Measurements from ENCODE around the gene FBXO5. TPM values are rescaled to one million over a fixed set of nuclear protein-coding genes. Genes with fewer than 3 reads are reported as not detected.

Gene FBXO5
- total and polyA plus RNA-seq, 9 of the 15 experiments (the other 6 are each of a cell fraction or from before 2014, with no cell fraction given): 17.8 to 89.3 (median 62.9) TPM

- TF ChIP-seq SNRNP70 (optimal IDR thresholded peaks at IDR 0.05; ENCODE audit: low read depth, low read length): no peak
- no peak for TF ChIP-seq PREB (CRISPR knock-in tag; IDR thresholded peaks at IDR 0.05)
- no peak for TF ChIP-seq ZC3H8 (IDR thresholded peaks at IDR 0.05)
- no peak for TF ChIP-seq ZNF79 (CRISPR knock-in tag; IDR thresholded peaks at IDR 0.05; ENCODE audit: low read depth)
- TF ChIP-seq ZNF311 (CRISPR knock-in tag; IDR thresholded peaks at IDR 0.05): no peak
- 0 out of 2 replicates have a peak, but pooled peaks have one; percentile 4 for TF ChIP-seq HDAC8 (tag; IDR thresholded peaks at IDR 0.05)
- TF ChIP-seq CBX5 (IDR thresholded peaks at IDR 0.05; ENCODE audit: borderline replicate concordance, low read depth): no peak
- TF ChIP-seq MTA3 (IDR thresholded peaks at IDR 0.05; ENCODE audit: borderline replicate concordance): no peak
- TF ChIP-seq MEF2A (IDR thresholded peaks at IDR 0.05; ENCODE audit: control insufficient read depth, low read depth, low read length): no peak
- TF ChIP-seq SRSF9 (IDR thresholded peaks at IDR 0.05; ENCODE audit: borderline replicate concordance, low read depth, low read length): no peak
- no peak for TF ChIP-seq ZNF740 (CRISPR knock-in tag; IDR thresholded peaks at IDR 0.05)
- TF ChIP-seq ZNF740 (tag; IDR thresholded peaks at IDR 0.05): no peak
- TF ChIP-seq NONO (IDR thresholded peaks at IDR 0.05; ENCODE audit: low read depth in 2 of 2, low read length in 1 of 2): no peak
- no peak for TF ChIP-seq BRF1 (IDR thresholded peaks at IDR 0.05; ENCODE audit: borderline replicate concordance, extremely low read depth, insufficient read length)
- TF ChIP-seq CHAMP1 (IDR thresholded peaks at IDR 0.05): no peak
- no peak for TF ChIP-seq ZNF146 (CRISPR knock-in tag; IDR thresholded peaks at IDR 0.05; ENCODE audit: unreplicated experiment)
- 0 out of 2 replicates have a peak, but pooled peaks have one; percentile 30 for TF ChIP-seq TEAD2 (tag; IDR thresholded peaks at IDR 0.05)
- TF ChIP-seq ZC3H11A (IDR thresholded peaks at IDR 0.05; ENCODE audit: low read depth, low read length): no peak
- TF ChIP-seq HMGN3 (IDR thresholded peaks at IDR 0.05; ENCODE audit: borderline replicate concordance, extremely low read depth, insufficient read length, low read depth, low read length): no peak
- no peak for TF ChIP-seq SNAPC5 (CRISPR knock-in tag; IDR thresholded peaks at IDR 0.05)
- TF ChIP-seq ZNF384 (IDR thresholded peaks at IDR 0.05; ENCODE audit: low read depth, low read length): no peak
Measured at GRCh38 chr6:153003366-153003690, 20.5 kb upstream of the FBXO5 start (continued).
